Stimulated activated naive B cell treated with anti-CD40 and anti-IgM and Interleukin-4, amounts not matched to agents 10 μg/mL and 1 μg/mL and 100 μg/mL, for 72 hours (primary cell): Measurements from ENCODE around the gene CD82.

Source experiments
- ATAC-seq, 2 donors: fragments of 150-1000 bp; cut with Tn5 transposase; replicated peaks; 2 replicates each; pipeline ENCODE4 v1.10.0; 2021; ENCODE audit warnings: moderate library complexity in 1 of 2
- DNase-seq: peaks from one replicate; pipeline ENCODE4 v3.0.0; 2021
- H3K27ac Mint-ChIP-seq: one replicate; pipeline ENCODE4 v1.8.0; 2022; ENCODE audit warnings: mild to moderate bottlenecking, mixed read lengths
- H3K27me3 Mint-ChIP-seq, 2 donors: one replicate each; pipeline ENCODE4 v1.8.0; 2022; ENCODE audit warnings: mixed read lengths in 2 of 2
- H3K36me3 Mint-ChIP-seq, 2 donors: one replicate each; pipeline ENCODE4 v1.8.0; 2022; ENCODE audit warnings: mixed read lengths in 2 of 2, mild to moderate bottlenecking in 1 of 2
- H3K4me1 Mint-ChIP-seq, 2 donors: one replicate each; pipeline ENCODE4 v1.8.0; 2022; ENCODE audit warnings: mixed read lengths in 2 of 2, mild to moderate bottlenecking in 1 of 2
- H3K4me3 Mint-ChIP-seq, 2 donors: one replicate each; pipeline ENCODE4 v1.8.0; 2022; ENCODE audit warnings: mild to moderate bottlenecking in 2 of 2, mixed read lengths in 2 of 2, moderate library complexity in 1 of 2
- H3K9me3 Mint-ChIP-seq, 2 donors: one replicate each; pipeline ENCODE4 v1.8.0; 2022; ENCODE audit warnings: mixed read lengths in 2 of 2, mild to moderate bottlenecking in 1 of 2

Gene CD82

DNA sequence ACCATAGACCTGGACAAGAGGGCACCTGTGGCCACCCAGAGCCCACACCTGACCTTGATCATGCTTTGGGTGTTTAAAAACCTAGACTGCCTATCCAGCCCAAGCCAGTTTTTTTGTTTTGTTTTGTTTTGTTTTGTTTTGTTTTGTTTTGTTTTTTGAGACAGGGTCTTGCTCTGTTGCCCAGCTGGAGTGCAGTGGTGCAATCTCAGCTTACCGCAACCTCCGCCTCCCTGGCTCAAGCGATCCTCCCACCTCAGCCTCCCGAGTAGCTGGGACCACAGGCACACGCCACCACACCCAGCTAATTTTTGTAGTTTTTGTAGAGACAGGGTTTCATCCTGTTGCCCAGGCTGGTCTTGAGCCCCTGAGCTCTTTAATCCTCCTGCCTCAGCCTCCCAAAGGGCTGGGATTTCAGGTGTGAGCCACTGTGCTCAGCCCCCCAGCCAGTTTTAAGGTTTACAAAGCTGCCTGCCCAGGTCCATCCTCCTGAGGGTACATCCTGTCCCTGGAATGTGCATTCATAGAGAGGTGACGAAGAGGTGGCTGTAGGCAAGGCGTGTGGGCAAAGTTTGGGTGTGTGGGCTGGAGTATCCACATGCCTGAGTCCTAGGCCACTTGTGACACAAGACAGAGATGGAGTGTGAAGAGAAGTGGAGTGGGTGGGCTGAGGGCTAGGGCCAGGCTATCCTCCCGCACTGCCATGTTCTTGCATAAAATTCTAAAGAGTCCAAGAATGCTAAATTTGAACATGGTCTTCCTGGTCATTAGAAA lies 3.3 kb upstream of the CD82 start:
- no peaks in the 10 kb centered on the region for H3K27me3 Mint-ChIP-seq
- peaks cover 5 to 10% of the 10 kb centered on the region in 2 donors for H3K36me3 Mint-ChIP-seq
- peaks cover 36 to 77% of the 10 kb centered on the region in 2 donors for H3K4me1 Mint-ChIP-seq
- no peak overlapping the region for H3K4me3 Mint-ChIP-seq
- H3K9me3 Mint-ChIP-seq: no peaks in the 10 kb centered on the region
- peak overlapping the region; percentile 14 for H3K27ac Mint-ChIP-seq
- DNase-seq (no peak), ATAC-seq (no peak)

GRCh38 chr11:44562845-44563460 lies 2.5 kb upstream of the CD82 start:
- H3K27ac Mint-ChIP-seq: peak overlapping the region; percentile 14
- H3K36me3 Mint-ChIP-seq: peaks cover 13 to 18% of the 10 kb centered on the region in 2 donors
- no peak overlapping the region for H3K4me3 Mint-ChIP-seq
- ATAC-seq (no peak), DNase-seq (no peak)
- peaks cover 41 to 77% of the 10 kb centered on the region in 2 donors for H3K4me1 Mint-ChIP-seq
- H3K27me3 Mint-ChIP-seq: no peaks in the 10 kb centered on the region
- peaks cover 0 to 4% of the 10 kb centered on the region in 2 donors for H3K9me3 Mint-ChIP-seq

DNA sequence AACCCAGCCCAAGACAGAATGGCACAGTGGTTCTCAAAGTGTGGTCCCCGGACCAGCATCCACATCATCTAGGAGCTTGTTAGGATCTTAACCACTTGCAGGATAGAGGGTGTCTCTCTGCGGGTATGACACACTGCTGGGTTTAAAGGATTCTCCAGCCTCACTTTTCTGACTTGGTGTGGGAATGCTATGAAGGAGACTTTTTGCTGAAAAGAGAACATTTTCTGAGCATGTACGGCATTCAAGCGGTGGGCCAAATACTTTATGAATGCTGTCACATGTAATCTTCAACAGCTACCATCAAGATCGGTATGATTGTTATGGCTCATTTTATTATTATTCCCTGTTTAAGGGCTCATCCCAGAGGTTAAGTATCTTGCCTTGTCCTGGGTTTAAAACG lies 1.8 kb upstream of the CD82 start:
- Mint-ChIP-seq H3K27ac (no peak overlapping the region), H3K4me1 (peaks cover 49 to 83% of the 10 kb centered on the region in 2 donors), H3K36me3 (peaks cover 16 to 21% of the 10 kb centered on the region in 2 donors), H3K4me3 (no peak overlapping the region), H3K27me3 (no peaks in the 10 kb centered on the region), H3K9me3 (peaks cover 0 to 4% of the 10 kb centered on the region in 2 donors)
- DNase-seq (no peak), ATAC-seq (no peak)

DNA sequence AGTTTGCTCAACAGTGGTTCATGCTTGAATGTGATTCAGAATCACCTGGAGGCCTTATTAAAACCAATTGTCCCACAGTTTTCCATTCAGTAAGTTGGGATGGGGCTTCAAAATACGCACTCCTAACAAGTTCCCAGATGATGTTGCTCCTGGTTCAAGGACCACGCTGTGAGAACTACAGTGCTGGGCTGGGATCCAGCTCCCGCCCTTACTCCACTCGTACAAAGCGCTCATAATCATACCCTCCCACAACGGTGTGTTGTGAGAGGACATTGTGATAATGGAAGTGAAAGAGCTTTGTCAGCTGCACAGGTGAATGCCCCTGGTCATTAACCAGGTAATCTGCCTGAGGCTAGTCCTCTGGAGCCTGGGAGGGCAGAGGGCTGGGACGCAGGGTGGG lies 1.3 kb upstream of the CD82 start:
- Mint-ChIP-seq H3K4me3 (peak overlapping the region in 1 of 2 donors; percentile 94), H3K36me3 (peaks cover 16 to 21% of the 10 kb centered on the region in 2 donors), H3K9me3 (peaks cover 0 to 4% of the 10 kb centered on the region in 2 donors), H3K4me1 (peaks cover 50 to 86% of the 10 kb centered on the region in 2 donors), H3K27ac (peak overlapping the region; percentile 87), H3K27me3 (no peaks in the 10 kb centered on the region)
- ATAC-seq (no peak), DNase-seq (no peak)

DNA sequence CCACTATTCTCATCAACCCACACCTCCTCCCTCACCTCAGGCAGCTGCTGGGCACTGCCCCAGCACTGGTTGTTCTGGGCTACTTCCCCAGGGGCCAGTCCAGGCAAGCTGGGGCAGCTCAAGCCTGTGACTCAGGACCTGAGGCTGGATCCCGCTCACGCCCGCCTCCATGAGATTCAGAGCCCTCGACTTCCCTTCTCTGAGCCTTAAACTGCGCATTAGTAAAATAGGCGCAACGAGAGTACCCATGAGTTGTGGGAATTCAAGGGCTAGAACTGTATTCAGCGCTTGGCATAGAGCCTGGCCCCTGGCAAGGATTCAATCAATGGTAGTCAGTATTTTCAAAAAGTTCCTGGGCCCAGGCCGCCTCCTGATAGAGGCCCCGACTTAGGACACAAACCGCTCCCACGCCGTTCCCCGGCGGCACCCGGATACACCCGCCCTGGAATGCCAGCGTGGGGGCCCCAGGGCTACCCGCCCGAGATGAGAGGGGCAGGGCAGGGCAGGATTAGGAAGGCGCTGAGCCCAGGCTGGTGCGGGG lies 723 bp upstream of the CD82 start:
- no peak for DNase-seq

DNA sequence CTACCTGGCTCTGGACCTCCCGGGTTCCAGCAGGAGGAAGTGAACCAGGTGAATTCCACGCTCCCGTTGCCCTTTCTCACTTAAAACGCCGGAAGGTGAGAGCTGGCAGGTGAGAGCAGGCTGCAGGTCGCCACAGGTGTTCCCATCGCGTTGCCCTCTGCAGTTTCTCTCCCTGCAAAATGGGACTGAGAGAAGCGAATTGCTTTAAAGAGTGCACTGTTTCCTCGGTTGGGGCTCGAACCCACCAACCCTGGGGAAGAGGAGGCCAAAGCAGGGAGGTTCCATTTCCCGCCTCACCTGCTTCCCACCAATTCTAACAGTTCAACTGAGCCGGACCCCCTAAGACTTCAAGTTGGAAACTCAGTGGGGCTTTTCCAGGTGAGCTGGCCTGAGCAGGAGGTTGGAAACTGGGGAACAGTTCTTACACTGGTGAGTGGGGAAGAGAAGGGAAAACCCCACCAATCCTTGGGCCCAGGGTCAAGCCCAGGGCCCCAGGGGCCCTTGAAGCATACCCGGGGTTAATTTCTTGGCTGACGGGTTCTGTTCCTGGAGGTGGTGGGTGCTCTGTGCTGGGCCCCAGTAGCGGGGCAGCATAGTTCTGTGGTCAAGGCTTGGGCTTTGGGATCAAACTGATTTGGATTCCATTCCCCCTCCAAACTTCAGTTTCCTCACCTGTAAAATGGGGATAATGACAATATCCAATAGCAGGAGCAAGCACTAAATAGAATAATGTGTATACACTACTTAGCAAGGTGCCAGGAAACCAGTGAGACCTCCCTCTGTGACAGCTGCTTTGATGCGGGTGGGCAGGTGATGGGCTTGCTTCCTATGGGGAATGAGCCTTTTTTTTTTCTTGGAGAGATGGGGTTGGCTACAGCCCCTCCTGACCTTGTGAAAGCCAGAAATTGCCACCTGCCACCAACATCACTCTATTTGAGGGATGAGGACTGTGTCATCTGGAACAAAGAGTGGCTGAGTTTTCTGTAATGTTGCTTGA lies 788 bp downstream of the CD82 start:
- peaks cover 0 to 4% of the 10 kb centered on the region in 2 donors for H3K9me3 Mint-ChIP-seq

More for the DNA sequence above, 723 bp upstream of the CD82 start:
- peaks cover 0 to 4% of the 10 kb centered on the region in 2 donors for H3K9me3 Mint-ChIP-seq
- peaks cover 16 to 26% of the 10 kb centered on the region in 2 donors for H3K36me3 Mint-ChIP-seq
- peak; percentile 0 to 1 for ATAC-seq
- H3K27me3 Mint-ChIP-seq: no peaks in the 10 kb centered on the region
- H3K27ac Mint-ChIP-seq: peak overlapping the region; percentile 87
- peak overlapping the region; percentile 84 to 94 for H3K4me3 Mint-ChIP-seq
- H3K4me1 Mint-ChIP-seq: peaks cover 53 to 86% of the 10 kb centered on the region in 2 donors

GRCh38 chr11:44566952-44567875 lies 1.8 kb downstream of the CD82 start:
- ATAC-seq (no peak), DNase-seq (no peak)
- H3K27me3 Mint-ChIP-seq: no peaks in the 10 kb centered on the region
- peak overlapping the region; percentile 88 for H3K27ac Mint-ChIP-seq
- peaks cover 58 to 84% of the 10 kb centered on the region in 2 donors for H3K4me1 Mint-ChIP-seq
- peaks cover 0 to 4% of the 10 kb centered on the region in 2 donors for H3K9me3 Mint-ChIP-seq
- H3K36me3 Mint-ChIP-seq: peaks cover 28 to 44% of the 10 kb centered on the region in 2 donors
- H3K4me3 Mint-ChIP-seq: peak overlapping the region; percentile 84 to 94

More for the DNA sequence above, 788 bp downstream of the CD82 start:
- ATAC-seq: no peak
- peak overlapping the region; percentile 88 for H3K27ac Mint-ChIP-seq
- H3K4me1 Mint-ChIP-seq: peaks cover 54 to 86% of the 10 kb centered on the region in 2 donors
- peaks cover 27 to 38% of the 10 kb centered on the region in 2 donors for H3K36me3 Mint-ChIP-seq
- peak overlapping the region; percentile 84 to 94 for H3K4me3 Mint-ChIP-seq
- no peak for DNase-seq
- H3K27me3 Mint-ChIP-seq: no peaks in the 10 kb centered on the region

GRCh38 chr11:44567876-44568256 lies 2.4 kb downstream of the CD82 start:
- peaks cover 62 to 84% of the 10 kb centered on the region in 2 donors for H3K4me1 Mint-ChIP-seq
- no peaks in the 10 kb centered on the region for H3K27me3 Mint-ChIP-seq
- H3K27ac Mint-ChIP-seq: peak overlapping the region; percentile 88
- peaks cover 0 to 4% of the 10 kb centered on the region in 2 donors for H3K9me3 Mint-ChIP-seq
- DNase-seq (no peak), ATAC-seq (no peak)
- peak overlapping the region; percentile 84 to 94 for H3K4me3 Mint-ChIP-seq
- H3K36me3 Mint-ChIP-seq: peaks cover 33 to 51% of the 10 kb centered on the region in 2 donors

DNA sequence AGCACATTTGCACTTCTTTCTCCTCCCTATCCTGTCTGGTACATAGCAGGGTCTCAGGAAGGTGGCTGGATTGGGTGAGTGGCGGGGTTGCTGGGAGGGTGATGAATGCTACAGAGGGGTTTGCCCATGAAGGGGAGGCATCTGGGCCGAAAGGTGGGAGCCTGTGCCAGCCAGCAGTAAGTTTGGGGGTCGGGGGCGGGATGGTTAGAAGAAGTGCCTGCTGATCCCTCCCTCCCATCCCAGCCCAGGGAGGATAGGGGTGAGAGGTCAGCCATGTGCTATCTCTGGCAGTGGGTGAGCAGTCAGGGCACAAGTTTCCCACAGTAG lies 2.8 kb downstream of the CD82 start:
- ATAC-seq: no peak

GRCh38 chr11:44568658-44569473 lies 3.4 kb downstream of the CD82 start:
- Mint-ChIP-seq H3K4me3 (peak overlapping the region; percentile 84 to 94), H3K27me3 (no peaks in the 10 kb centered on the region), H3K4me1 (peaks cover 71 to 87% of the 10 kb centered on the region in 2 donors), H3K9me3 (peaks cover 0 to 4% of the 10 kb centered on the region in 2 donors), H3K36me3 (peaks cover 39 to 59% of the 10 kb centered on the region in 2 donors), H3K27ac (peak overlapping the region; percentile 88)
- DNase-seq: peak; percentile 89
- ATAC-seq: peak; percentile 67 to 71

More for the DNA sequence above, 2.8 kb downstream of the CD82 start:
- H3K9me3 Mint-ChIP-seq: peaks cover 0 to 4% of the 10 kb centered on the region in 2 donors
- H3K4me1 Mint-ChIP-seq: peaks cover 65 to 86% of the 10 kb centered on the region in 2 donors
- peak overlapping the region; percentile 88 for H3K27ac Mint-ChIP-seq
- H3K4me3 Mint-ChIP-seq: peak overlapping the region; percentile 84 to 94
- H3K27me3 Mint-ChIP-seq: no peaks in the 10 kb centered on the region
- H3K36me3 Mint-ChIP-seq: peaks cover 36 to 55% of the 10 kb centered on the region in 2 donors
- DNase-seq: no peak

DNA sequence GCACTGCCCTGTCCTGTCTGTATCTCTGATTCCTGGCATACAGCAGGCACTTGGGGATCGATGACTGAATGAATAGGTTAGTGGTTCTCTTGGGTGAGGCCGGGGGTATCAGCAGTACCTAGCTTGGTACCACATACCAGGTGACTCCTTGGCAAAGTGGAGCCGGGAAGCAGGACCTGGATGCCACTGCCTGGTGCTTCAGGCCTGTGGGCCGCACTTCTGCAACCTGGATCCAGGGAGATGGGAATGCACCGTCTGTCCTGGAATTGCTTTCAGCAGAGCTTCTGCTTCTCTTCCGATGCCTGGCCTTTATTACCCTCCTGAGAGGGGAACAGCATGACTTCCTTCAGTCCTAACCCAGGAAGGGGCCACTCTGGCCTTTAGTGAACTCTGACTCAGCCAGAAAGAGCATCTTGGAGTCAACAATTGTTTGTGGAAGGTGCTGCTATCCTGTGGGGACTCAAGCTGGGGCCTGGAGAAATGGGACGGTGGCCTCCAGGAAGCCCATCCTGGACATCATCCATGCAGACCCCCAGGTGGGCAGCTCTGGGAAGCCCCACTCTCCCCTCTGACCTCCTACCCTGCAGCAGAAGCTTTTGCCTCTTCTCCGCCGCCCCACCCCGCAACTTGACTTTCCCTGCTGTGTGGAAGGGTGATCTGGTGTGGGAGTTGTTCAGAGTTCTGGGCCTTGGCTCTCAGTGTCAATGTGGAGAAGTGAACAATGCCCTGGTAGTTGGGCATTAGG lies 5.1 kb downstream of the CD82 start:
- no peak for DNase-seq
- Mint-ChIP-seq H3K9me3 (peaks cover 0 to 4% of the 10 kb centered on the region in 2 donors), H3K27ac (peak overlapping the region; percentile 78), H3K36me3 (peaks cover 39 to 69% of the 10 kb centered on the region in 2 donors), H3K27me3 (no peaks in the 10 kb centered on the region), H3K4me1 (peaks cover 78 to 91% of the 10 kb centered on the region in 2 donors), H3K4me3 (peak overlapping the region; percentile 72 to 94)
- ATAC-seq: no peak

- Mint-ChIP-seq H3K9me3 (peaks cover 0 to 4% of the 10 kb centered on the region in 2 donors), H3K4me1 (peaks cover 87 to 98% of the 10 kb centered on the region in 2 donors), H3K4me3 (peak overlapping the region; percentile 44 to 73), H3K36me3 (peaks cover 41 to 64% of the 10 kb centered on the region in 2 donors), H3K27me3 (no peaks in the 10 kb centered on the region), H3K27ac (peak overlapping the region; percentile 70)
- DNase-seq (no peak), ATAC-seq (no peak)
Observed at GRCh38 chr11:44571871-44572270, 6.4 kb downstream of the CD82 start.
